H9 (cell line): ENCODE measurements around the gene ALG1L2. TPM values are rescaled to one million over a fixed set of nuclear protein-coding genes. Genes with fewer than 3 reads are reported as not detected.
"Not testable (repeated sequence)": the region's sequence is repeated elsewhere in the genome, so short reads cannot be mapped to it uniquely, and the experiment has no call there.

Experiments
- DNase-seq: peaks from one replicate; pipeline ENCODE4 v3.0.0-alpha.2; 2017
- H2AFZ ChIP-seq: one replicate; pipeline ENCODE4 v1.6.1; 2013; ENCODE audit warnings: mild to moderate bottlenecking, low read length, control low read depth, moderate library complexity
- H2AK5ac ChIP-seq: 2 replicates; pipeline ENCODE4 v1.6.1; 2013; ENCODE audit warnings: low read length, control low read depth, mixed read lengths; ENCODE audit not compliant: insufficient read length
- H2BK120ac ChIP-seq: one replicate; pipeline ENCODE4 v1.6.1; 2013; ENCODE audit warnings: low read depth, mild to moderate bottlenecking, low read length, control low read depth, inconsistent platforms; ENCODE audit not compliant: poor library complexity, severe bottlenecking
- H2BK12ac ChIP-seq: 2 replicates; pipeline ENCODE4 v1.6.1; 2013; ENCODE audit warnings: low read length, control low read depth, mixed read lengths, low read depth; ENCODE audit not compliant: insufficient read length
- H2BK15ac ChIP-seq: 2 replicates; pipeline ENCODE4 v1.6.1; 2013; ENCODE audit warnings: low read depth, low read length, control low read depth
- H2BK20ac ChIP-seq: one replicate; pipeline ENCODE4 v1.6.1; 2013; ENCODE audit warnings: low read depth, mild to moderate bottlenecking, low read length, control low read depth, inconsistent platforms; ENCODE audit not compliant: poor library complexity, severe bottlenecking
- H2BK5ac ChIP-seq: 2 replicates; pipeline ENCODE4 v1.6.1; 2013; ENCODE audit warnings: low read length, control low read depth, mixed read lengths; ENCODE audit not compliant: insufficient read length
- H3K14ac ChIP-seq: 2 replicates; pipeline ENCODE4 v1.6.1; 2013; ENCODE audit warnings: low read length, control low read depth; ENCODE audit not compliant: insufficient read depth
- H3K18ac ChIP-seq: 2 replicates; pipeline ENCODE4 v1.6.1; 2013; ENCODE audit warnings: low read depth, mild to moderate bottlenecking, mixed read lengths, low read length, control low read depth; ENCODE audit not compliant: insufficient read length
- H3K23ac ChIP-seq: 2 replicates; pipeline ENCODE4 v1.6.1; 2013; ENCODE audit warnings: low read length, control low read depth, mixed read lengths, low read depth; ENCODE audit not compliant: insufficient read length
- H3K23me2 ChIP-seq: 2 replicates; pipeline ENCODE4 v1.6.1; 2013; ENCODE audit warnings: low read depth, mild to moderate bottlenecking, mixed read lengths, low read length, control low read depth; ENCODE audit not compliant: insufficient read length, poor library complexity, severe bottlenecking
- H3K27ac ChIP-seq: 2 replicates; pipeline ENCODE4 v1.5.1; 2013; ENCODE audit warnings: low read length, control low read depth, mixed read lengths, low read depth; ENCODE audit not compliant: insufficient read length
- H3K27me3 ChIP-seq: 2 replicates; pipeline ENCODE4 v1.6.1; 2013; ENCODE audit warnings: low read length, control low read depth, inconsistent platforms; ENCODE audit not compliant: insufficient read depth
- H3K4ac ChIP-seq: 2 replicates; pipeline ENCODE4 v1.6.1; 2013; ENCODE audit warnings: low read depth, mild to moderate bottlenecking, control low read depth, inconsistent platforms, low read length, moderate library complexity
- H3K4me1 ChIP-seq: 2 replicates; pipeline ENCODE4 v1.6.1; 2013; ENCODE audit warnings: low read length, control low read depth, inconsistent platforms; ENCODE audit not compliant: insufficient read depth
- H3K4me2 ChIP-seq: 2 replicates; pipeline ENCODE4 v1.6.1; 2013; ENCODE audit warnings: low read length, control low read depth, mixed read lengths; ENCODE audit not compliant: insufficient read length, insufficient read depth
- H3K56ac ChIP-seq: 2 replicates; pipeline ENCODE4 v1.6.1; 2013; ENCODE audit warnings: low read depth, mild to moderate bottlenecking, mixed read lengths, low read length, control low read depth; ENCODE audit not compliant: insufficient read length
- H3K79me1 ChIP-seq: 2 replicates; pipeline ENCODE4 v1.6.1; 2013; ENCODE audit warnings: low read depth, mild to moderate bottlenecking, moderate library complexity, low read length, control low read depth, inconsistent platforms; ENCODE audit not compliant: insufficient read depth, poor library complexity, severe bottlenecking
- H3K79me2 ChIP-seq: 2 replicates; pipeline ENCODE4 v1.6.1; 2013; ENCODE audit warnings: low read length, control low read depth, inconsistent platforms; ENCODE audit not compliant: insufficient read depth
- H3K9ac ChIP-seq: 2 replicates; pipeline ENCODE4 v1.6.1; 2013; ENCODE audit warnings: low read length, control low read depth, mixed read lengths; ENCODE audit not compliant: insufficient read length; ENCODE audit errors: extremely low read depth
- H3K9me3 ChIP-seq: one replicate; pipeline ENCODE4 v1.6.1; 2013; ENCODE audit warnings: low read depth, low read length, inconsistent platforms; ENCODE audit not compliant: control insufficient read depth
- H3T11ph ChIP-seq: one replicate; pipeline ENCODE4 v1.6.1; 2013; ENCODE audit warnings: mild to moderate bottlenecking, low read length, control low read depth, inconsistent platforms
- H4K20me1 ChIP-seq: one replicate; pipeline ENCODE4 v1.6.1; 2013; ENCODE audit not compliant: control insufficient read depth, insufficient read length, insufficient read depth
- H4K5ac ChIP-seq: 2 replicates; pipeline ENCODE4 v1.6.1; 2013; ENCODE audit warnings: low read depth, mild to moderate bottlenecking, mixed read lengths, low read length, control low read depth; ENCODE audit not compliant: insufficient read length
- H4K8ac ChIP-seq: replicated peaks from 2 replicates; pipeline ENCODE4 v1.6.1; 2013; ENCODE audit warnings: low read length, control low read depth, mixed read lengths, low read depth; ENCODE audit not compliant: insufficient read length
- H4K91ac ChIP-seq: 2 replicates; pipeline ENCODE4 v1.6.1; 2013; ENCODE audit warnings: low read depth, mild to moderate bottlenecking, moderate library complexity, mixed read lengths, low read length, control low read depth; ENCODE audit not compliant: insufficient read length
- H3K27ac Mint-ChIP-seq, 3 experiments: 2 replicates in 2 of 3; 3 replicates in 1 of 3; pipeline ENCODE4 v1.8.0; 2020 to 2021; ENCODE audit warnings: mixed read lengths in 3 of 3, mild to moderate bottlenecking in 1 of 3, moderate library complexity in 1 of 3
- H3K27me3 Mint-ChIP-seq: 2 replicates; pipeline ENCODE4 v1.8.0; 2021; ENCODE audit warnings: low read depth, mild to moderate bottlenecking, moderate library complexity, mixed read lengths
- H3K36me3 Mint-ChIP-seq, 3 experiments: 2 replicates in 2 of 3; 3 replicates in 1 of 3; pipeline ENCODE4 v1.8.0; 2020 to 2021; ENCODE audit warnings: low read depth in 3 of 3, mixed read lengths in 3 of 3; ENCODE audit not compliant: insufficient read depth in 1 of 3
- H3K4me1 Mint-ChIP-seq, 2 experiments: 2 replicates each; pipeline ENCODE4 v1.8.0; 2020; ENCODE audit warnings: mixed read lengths in 2 of 2
- H3K4me3 Mint-ChIP-seq, 2 experiments: 2 replicates in 1 of 2; 3 replicates in 1 of 2; pipeline ENCODE4 v1.8.0; 2020 to 2021; ENCODE audit warnings: mild to moderate bottlenecking in 2 of 2, mixed read lengths in 2 of 2, moderate library complexity in 1 of 2
- H3K9me3 Mint-ChIP-seq, 2 experiments: 2 replicates in 1 of 2; 3 replicates in 1 of 2; pipeline ENCODE4 v1.8.0; 2020; ENCODE audit warnings: mild to moderate bottlenecking in 2 of 2, mixed read lengths in 2 of 2, moderate library complexity in 1 of 2
- WGBS: extraction: QIAGEN DNeasy Blood & Tissue Kit; methylation state at CpG from one replicate; pipeline ENCODE4 v1.1.7; 2013; ENCODE audit warnings: missing lambda C conversion rate, low lambda C conversion rate, mixed read lengths; ENCODE audit not compliant: insufficient read length; ENCODE audit errors: extremely low coverage; 5-methylcytosine and 5-hydroxymethylcytosine counted together
- total RNA-seq: library from RNA; stranded (reverse); gene quantifications from 2 replicates; pipeline ENCODE4 v1.2.1, GENCODE V29; 2021

The ALG1L2 gene
- total RNA-seq, 1 experiment from 2014 or later, result 1.2 TPM

- H3K79me2 ChIP-seq, H3K14ac ChIP-seq, H3K23me2 ChIP-seq, H2BK12ac ChIP-seq, H2BK20ac ChIP-seq, H3K79me1 ChIP-seq, H3K36me3 Mint-ChIP-seq, H3K18ac ChIP-seq, H4K20me1 ChIP-seq, H3K4me1 Mint-ChIP-seq, H2AK5ac ChIP-seq, H3K9ac ChIP-seq, H4K91ac ChIP-seq, H3K56ac ChIP-seq, H4K8ac ChIP-seq, H3K27me3 ChIP-seq, DNase-seq, H3K4ac ChIP-seq, H2AFZ ChIP-seq, H3K23ac ChIP-seq, H3T11ph ChIP-seq, H3K4me3 Mint-ChIP-seq, H2BK5ac ChIP-seq, H3K27ac Mint-ChIP-seq, H2BK120ac ChIP-seq, H2BK15ac ChIP-seq, H4K5ac ChIP-seq, H3K9me3 ChIP-seq, H3K27ac ChIP-seq, H3K4me1 ChIP-seq, H3K9me3 Mint-ChIP-seq, H3K4me2 ChIP-seq: not testable (repeated sequence)
- no CpG with 5 or more reads among the region's 3 CpGs for WGBS
- H3K27me3 Mint-ChIP-seq, result peaks cover 14% of the 10 kb centered on the region
These were observed 38.9 kb upstream of the ALG1L2 start for GRCh38 chr3:130042736-130043135.

DNA sequence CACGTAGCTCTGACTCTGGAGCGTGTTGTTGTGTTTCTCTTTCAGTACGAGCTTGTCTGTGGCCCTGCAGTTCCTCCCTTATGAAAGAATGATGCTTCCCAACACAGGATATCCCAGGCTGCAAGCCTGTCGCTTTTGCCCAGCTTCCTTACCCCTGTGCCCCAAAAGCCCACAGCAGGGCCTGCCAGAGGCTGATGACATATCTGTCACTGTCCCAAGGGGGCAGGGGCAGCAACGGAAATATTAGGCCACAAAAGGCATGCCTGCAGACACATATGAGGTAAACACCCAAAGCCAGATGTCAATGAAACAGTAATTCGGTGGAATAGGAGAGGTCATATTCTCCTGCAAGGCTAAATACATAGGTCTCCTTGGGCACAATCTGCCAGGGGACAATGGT lies 38.0 kb upstream of the ALG1L2 start:
- not testable (repeated sequence) for H3T11ph ChIP-seq, H3K27ac ChIP-seq, H3K4me1 ChIP-seq, H4K20me1 ChIP-seq, H2AFZ ChIP-seq, H4K5ac ChIP-seq, H3K4me1 Mint-ChIP-seq, H4K8ac ChIP-seq, H2BK12ac ChIP-seq, H3K79me2 ChIP-seq, H3K23me2 ChIP-seq, DNase-seq, H2BK120ac ChIP-seq, H3K9ac ChIP-seq, H2BK20ac ChIP-seq, H3K9me3 Mint-ChIP-seq, H2AK5ac ChIP-seq, H3K4me2 ChIP-seq, H3K27me3 ChIP-seq, H3K27ac Mint-ChIP-seq, H3K14ac ChIP-seq, H4K91ac ChIP-seq, H2BK5ac ChIP-seq, H3K79me1 ChIP-seq, H3K56ac ChIP-seq, H3K23ac ChIP-seq, H3K4ac ChIP-seq, H3K9me3 ChIP-seq, H3K36me3 Mint-ChIP-seq, H3K18ac ChIP-seq, H3K4me3 Mint-ChIP-seq, H2BK15ac ChIP-seq
- no CpG with 5 or more reads among the region's 6 CpGs for WGBS
- H3K27me3 Mint-ChIP-seq, result peaks cover 11% of the 10 kb centered on the region
